ENCODE results near the gene KLHL3. TPM values are rescaled to one million over a fixed set of nuclear protein-coding genes. Genes with fewer than 3 reads are reported as not detected.

The KLHL3 gene
- total and polyA plus RNA-seq, 2 experiments from 2014 or later = 4.9 to 10.8 TPM

DNA sequence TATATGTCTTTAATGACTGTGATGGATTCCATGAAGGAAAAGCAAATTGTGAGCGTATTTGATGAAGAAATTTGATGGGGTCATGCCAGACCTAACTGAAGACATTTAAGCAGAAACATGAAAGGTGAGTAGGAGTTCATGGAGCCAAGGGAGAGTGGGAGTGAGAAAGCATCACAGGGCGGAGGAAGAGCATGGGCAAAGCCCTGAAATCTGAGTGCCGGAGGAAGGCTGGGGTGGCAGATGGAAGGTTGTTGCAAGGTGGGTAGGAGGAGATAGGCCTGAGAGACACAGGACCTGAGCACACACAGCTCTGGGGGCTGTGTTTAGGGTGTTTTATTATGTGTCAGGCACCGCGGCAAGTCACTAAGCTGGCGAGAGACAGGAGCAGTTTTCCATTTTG, 136.4 kb downstream of the KLHL3 start:
- no peak for ATAC-seq
- Histone ChIP-seq H3F3A (replicated peaks; ENCODE audit: low read depth) (no peaks in the 10 kb centered on the region), H3K27me3 (ENCODE audit: insufficient read depth) (no peaks in the 10 kb centered on the region), H4K20me1 (replicated peaks; ENCODE audit: insufficient read depth) (no peaks in the 10 kb centered on the region), H3K4me1 (ENCODE audit: insufficient read depth) (no peaks in the 10 kb centered on the region), H3K4me3 (no peak overlapping the region), H3K9me2 (ENCODE audit: insufficient read depth) (no peaks in the 10 kb centered on the region), H2AFZ (no peak overlapping the region), H3K36me3 (ENCODE audit: insufficient read depth) (no peaks in the 10 kb centered on the region), H3K4me2 (no peak overlapping the region), H3K27ac (ENCODE audit: low read depth) (no peak overlapping the region), H3K79me2 (replicated peaks; ENCODE audit: insufficient read depth) (no peaks in the 10 kb centered on the region)
- no peak for DNase-seq (ENCODE audit: low spot score)
- TF ChIP-seq, protein P1, sequence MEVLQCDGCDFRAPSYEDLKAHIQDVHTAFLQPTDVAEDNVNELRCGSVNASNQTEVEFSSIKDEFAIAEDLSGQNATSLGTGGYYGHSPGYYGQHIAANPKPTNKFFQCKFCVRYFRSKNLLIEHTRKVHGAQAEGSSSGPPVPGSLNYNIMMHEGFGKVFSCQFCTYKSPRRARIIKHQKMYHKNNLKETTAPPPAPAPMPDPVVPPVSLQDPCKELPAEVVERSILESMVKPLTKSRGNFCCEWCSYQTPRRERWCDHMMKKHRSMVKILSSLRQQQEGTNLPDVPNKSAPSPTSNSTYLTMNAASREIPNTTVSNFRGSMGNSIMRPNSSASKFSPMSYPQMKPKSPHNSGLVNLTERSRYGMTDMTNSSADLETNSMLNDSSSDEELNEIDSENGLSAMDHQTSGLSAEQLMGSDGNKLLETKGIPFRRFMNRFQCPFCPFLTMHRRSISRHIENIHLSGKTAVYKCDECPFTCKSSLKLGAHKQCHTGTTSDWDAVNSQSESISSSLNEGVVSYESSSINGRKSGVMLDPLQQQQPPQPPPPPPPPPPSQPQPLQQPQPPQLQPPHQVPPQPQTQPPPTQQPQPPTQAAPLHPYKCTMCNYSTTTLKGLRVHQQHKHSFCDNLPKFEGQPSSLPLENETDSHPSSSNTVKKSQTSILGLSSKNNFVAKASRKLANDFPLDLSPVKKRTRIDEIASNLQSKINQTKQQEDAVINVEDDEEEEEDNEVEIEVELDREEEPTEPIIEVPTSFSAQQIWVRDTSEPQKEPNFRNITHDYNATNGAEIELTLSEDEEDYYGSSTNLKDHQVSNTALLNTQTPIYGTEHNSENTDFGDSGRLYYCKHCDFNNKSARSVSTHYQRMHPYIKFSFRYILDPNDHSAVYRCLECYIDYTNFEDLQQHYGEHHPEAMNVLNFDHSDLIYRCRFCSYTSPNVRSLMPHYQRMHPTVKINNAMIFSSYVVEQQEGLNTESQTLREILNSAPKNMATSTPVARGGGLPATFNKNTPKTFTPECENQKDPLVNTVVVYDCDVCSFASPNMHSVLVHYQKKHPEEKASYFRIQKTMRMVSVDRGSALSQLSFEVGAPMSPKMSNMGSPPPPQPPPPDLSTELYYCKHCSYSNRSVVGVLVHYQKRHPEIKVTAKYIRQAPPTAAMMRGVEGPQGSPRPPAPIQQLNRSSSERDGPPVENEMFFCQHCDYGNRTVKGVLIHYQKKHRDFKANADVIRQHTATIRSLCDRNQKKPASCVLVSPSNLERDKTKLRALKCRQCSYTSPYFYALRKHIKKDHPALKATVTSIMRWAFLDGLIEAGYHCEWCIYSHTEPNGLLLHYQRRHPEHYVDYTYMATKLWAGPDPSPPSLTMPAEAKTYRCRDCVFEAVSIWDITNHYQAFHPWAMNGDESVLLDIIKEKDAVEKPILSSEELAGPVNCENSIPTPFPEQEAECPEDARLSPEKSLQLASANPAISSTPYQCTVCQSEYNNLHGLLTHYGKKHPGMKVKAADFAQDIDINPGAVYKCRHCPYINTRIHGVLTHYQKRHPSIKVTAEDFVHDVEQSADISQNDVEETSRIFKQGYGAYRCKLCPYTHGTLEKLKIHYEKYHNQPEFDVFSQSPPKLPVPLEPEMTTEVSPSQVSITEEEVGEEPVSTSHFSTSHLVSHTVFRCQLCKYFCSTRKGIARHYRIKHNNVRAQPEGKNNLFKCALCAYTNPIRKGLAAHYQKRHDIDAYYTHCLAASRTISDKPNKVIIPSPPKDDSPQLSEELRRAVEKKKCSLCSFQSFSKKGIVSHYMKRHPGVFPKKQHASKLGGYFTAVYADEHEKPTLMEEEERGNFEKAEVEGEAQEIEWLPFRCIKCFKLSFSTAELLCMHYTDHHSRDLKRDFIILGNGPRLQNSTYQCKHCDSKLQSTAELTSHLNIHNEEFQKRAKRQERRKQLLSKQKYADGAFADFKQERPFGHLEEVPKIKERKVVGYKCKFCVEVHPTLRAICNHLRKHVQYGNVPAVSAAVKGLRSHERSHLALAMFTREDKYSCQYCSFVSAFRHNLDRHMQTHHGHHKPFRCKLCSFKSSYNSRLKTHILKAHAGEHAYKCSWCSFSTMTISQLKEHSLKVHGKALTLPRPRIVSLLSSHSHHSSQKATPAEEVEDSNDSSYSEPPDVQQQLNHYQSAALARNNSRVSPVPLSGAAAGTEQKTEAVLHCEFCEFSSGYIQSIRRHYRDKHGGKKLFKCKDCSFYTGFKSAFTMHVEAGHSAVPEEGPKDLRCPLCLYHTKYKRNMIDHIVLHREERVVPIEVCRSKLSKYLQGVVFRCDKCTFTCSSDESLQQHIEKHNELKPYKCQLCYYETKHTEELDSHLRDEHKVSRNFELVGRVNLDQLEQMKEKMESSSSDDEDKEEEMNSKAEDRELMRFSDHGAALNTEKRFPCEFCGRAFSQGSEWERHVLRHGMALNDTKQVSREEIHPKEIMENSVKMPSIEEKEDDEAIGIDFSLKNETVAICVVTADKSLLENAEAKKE (CRISPR knock-in tag; IDR thresholded peaks at IDR 0.05) = no peak
- no peak for TF ChIP-seq EZH2phosphoT487 (IDR thresholded peaks at IDR 0.05; ENCODE audit: unreplicated experiment)
- no peak for TF ChIP-seq ZNF114 (CRISPR knock-in tag; IDR thresholded peaks at IDR 0.05)
- TF ChIP-seq ZNF331 (CRISPR knock-in tag; IDR thresholded peaks at IDR 0.05; ENCODE audit: low read depth) = no peak
- TF ChIP-seq JUNB (IDR thresholded peaks at IDR 0.05; ENCODE audit: unreplicated experiment) = no peak
- TF ChIP-seq, protein P2, sequence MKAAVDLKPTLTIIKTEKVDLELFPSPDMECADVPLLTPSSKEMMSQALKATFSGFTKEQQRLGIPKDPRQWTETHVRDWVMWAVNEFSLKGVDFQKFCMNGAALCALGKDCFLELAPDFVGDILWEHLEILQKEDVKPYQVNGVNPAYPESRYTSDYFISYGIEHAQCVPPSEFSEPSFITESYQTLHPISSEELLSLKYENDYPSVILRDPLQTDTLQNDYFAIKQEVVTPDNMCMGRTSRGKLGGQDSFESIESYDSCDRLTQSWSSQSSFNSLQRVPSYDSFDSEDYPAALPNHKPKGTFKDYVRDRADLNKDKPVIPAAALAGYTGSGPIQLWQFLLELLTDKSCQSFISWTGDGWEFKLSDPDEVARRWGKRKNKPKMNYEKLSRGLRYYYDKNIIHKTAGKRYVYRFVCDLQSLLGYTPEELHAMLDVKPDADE (IDR thresholded peaks at IDR 0.05) = no peak
- no peak for TF ChIP-seq POLR2AphosphoS5 (IDR thresholded peaks at IDR 0.05; ENCODE audit: low read depth)
- no peak for TF ChIP-seq EZH2 (IDR thresholded peaks at IDR 0.05; ENCODE audit: low read depth, unreplicated experiment)
- no peak for TF ChIP-seq CREB1 (CRISPR knock-in tag; IDR thresholded peaks at IDR 0.05; ENCODE audit: low read depth)
- TF ChIP-seq NANOG (IDR thresholded peaks at IDR 0.05; ENCODE audit: borderline replicate concordance) = no peak
- TF ChIP-seq, protein P3, sequence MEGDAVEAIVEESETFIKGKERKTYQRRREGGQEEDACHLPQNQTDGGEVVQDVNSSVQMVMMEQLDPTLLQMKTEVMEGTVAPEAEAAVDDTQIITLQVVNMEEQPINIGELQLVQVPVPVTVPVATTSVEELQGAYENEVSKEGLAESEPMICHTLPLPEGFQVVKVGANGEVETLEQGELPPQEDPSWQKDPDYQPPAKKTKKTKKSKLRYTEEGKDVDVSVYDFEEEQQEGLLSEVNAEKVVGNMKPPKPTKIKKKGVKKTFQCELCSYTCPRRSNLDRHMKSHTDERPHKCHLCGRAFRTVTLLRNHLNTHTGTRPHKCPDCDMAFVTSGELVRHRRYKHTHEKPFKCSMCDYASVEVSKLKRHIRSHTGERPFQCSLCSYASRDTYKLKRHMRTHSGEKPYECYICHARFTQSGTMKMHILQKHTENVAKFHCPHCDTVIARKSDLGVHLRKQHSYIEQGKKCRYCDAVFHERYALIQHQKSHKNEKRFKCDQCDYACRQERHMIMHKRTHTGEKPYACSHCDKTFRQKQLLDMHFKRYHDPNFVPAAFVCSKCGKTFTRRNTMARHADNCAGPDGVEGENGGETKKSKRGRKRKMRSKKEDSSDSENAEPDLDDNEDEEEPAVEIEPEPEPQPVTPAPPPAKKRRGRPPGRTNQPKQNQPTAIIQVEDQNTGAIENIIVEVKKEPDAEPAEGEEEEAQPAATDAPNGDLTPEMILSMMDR (conservative IDR thresholded peaks at IDR 0.05; ENCODE audit: low read depth in 2 of 2) = no peak
- no peaks in the 10 kb centered on the region for H3K9me3 Mint-ChIP-seq
- no peak overlapping the region for H3K27ac Mint-ChIP-seq
- peaks cover 2% of the 10 kb centered on the region; the same call in 2 of the 3 replicates for H3K4me1 Mint-ChIP-seq
- peaks cover 8% of the 10 kb centered on the region for H3K27me3 Mint-ChIP-seq (ENCODE audit: insufficient read depth, low read depth, poor library complexity)
- H3K4me3 Mint-ChIP-seq = no peak overlapping the region
- H3K36me3 Mint-ChIP-seq (ENCODE audit: low read depth) = no peaks in the 10 kb centered on the region

Data from GM23338 (cell line).